ENCODE results near the gene ACE. TPM values are rescaled to one million over a fixed set of nuclear protein-coding genes. Genes with fewer than 3 reads are reported as not detected.

ACE gene
- total RNA-seq, 1 experiment from 2014 or later = 0.76 TPM

- ChIA-PET CTCF (no interaction called here), POLR2A (ENCODE audit: unreplicated experiment) (interaction anchor here (0.6 kb wide), 1 partner anchor 149 kb away, joined by 3 read pairs; no protein-coding TSS in a partner anchor)
- intact Hi-C loops (cut with micrococcal nuclease; ENCODE audit: unreplicated experiment) = no loop called here
- H3K9me2 ChIP-seq (ENCODE audit: insufficient read depth) = no peaks in the 10 kb centered on the region
- H3K4me3 ChIP-seq = no peak overlapping the region
- H3K27me3 ChIP-seq (ENCODE audit: insufficient read depth, low read depth) = no peaks in the 10 kb centered on the region
- no peak overlapping the region for H3K27ac ChIP-seq
- no peak overlapping the region for H2AFZ ChIP-seq
- 0 out of 2 replicates have a peak, but pooled peaks cover 15% of the 10 kb centered on the region for H3K36me3 ChIP-seq (ENCODE audit: low read depth)
- BruUV-seq (replicated peaks) = no TSS peak
- peaks cover 83% of the 10 kb centered on the region for H3F3A ChIP-seq (ENCODE audit: insufficient read depth, low read depth)
- H3K9me3 ChIP-seq (ENCODE audit: insufficient read depth, low read depth) = no peaks in the 10 kb centered on the region
- H3K4me2 ChIP-seq = no peak overlapping the region
- TF ChIP-seq CTCF (conservative IDR thresholded peaks at IDR 0.05) = no peak
- TF ChIP-seq EZH2 (IDR thresholded peaks at IDR 0.05; ENCODE audit: low read depth) = no peak
- peaks cover 11% of the 10 kb centered on the region for H3K4me1 ChIP-seq (replicated peaks; ENCODE audit: insufficient read depth)
- H3K79me2 ChIP-seq (ENCODE audit: low read depth) = no peaks in the 10 kb centered on the region
- DNase-seq = no peak
- H4K20me1 ChIP-seq (ENCODE audit: insufficient read depth) = peaks cover 27% of the 10 kb centered on the region
Measured at GRCh38 chr17:63431618-63431938, 45.3 kb upstream of the ACE start.

GRCh38 chr17:63431939-63432804 is 44.7 kb upstream of the ACE start:
- H3K36me3 ChIP-seq (ENCODE audit: low read depth) = 0 out of 2 replicates have a peak, but pooled peaks cover 10% of the 10 kb centered on the region
- peaks cover 11% of the 10 kb centered on the region for H3K4me1 ChIP-seq (replicated peaks; ENCODE audit: insufficient read depth)
- no peak for DNase-seq
- ChIA-PET CTCF (interaction anchor here (1.1 kb wide), 1 partner anchor 46 kb away, joined by 3 read pairs; no protein-coding TSS in a partner anchor), POLR2A (ENCODE audit: unreplicated experiment) (interaction anchor here (0.6 kb wide), 1 partner anchor 148 kb away, joined by 3 read pairs; no protein-coding TSS in a partner anchor)
- H3K9me3 ChIP-seq (ENCODE audit: insufficient read depth, low read depth) = no peaks in the 10 kb centered on the region
- H3F3A ChIP-seq (ENCODE audit: insufficient read depth, low read depth) = peaks cover 83% of the 10 kb centered on the region
- TSS peak; percentile 16 for BruUV-seq (replicated peaks)
- no peak overlapping the region for H3K4me2 ChIP-seq
- no peaks in the 10 kb centered on the region for H3K9me2 ChIP-seq (ENCODE audit: insufficient read depth)
- H2AFZ ChIP-seq = no peak overlapping the region
- H3K27me3 ChIP-seq (ENCODE audit: insufficient read depth, low read depth) = no peaks in the 10 kb centered on the region
- no peaks in the 10 kb centered on the region for H3K79me2 ChIP-seq (ENCODE audit: low read depth)
- intact Hi-C loops (cut with micrococcal nuclease; ENCODE audit: unreplicated experiment) = loop anchor here (2.0 kb wide), 1 partner anchor 15 kb away; the partner anchor contains the start of gene CYB561
- TF ChIP-seq EZH2 (IDR thresholded peaks at IDR 0.05; ENCODE audit: low read depth) (no peak), CTCF (conservative IDR thresholded peaks at IDR 0.05) (no peak)
- 0 out of 2 replicates have a peak overlapping the region, but pooled peaks have one; percentile 37 for H3K27ac ChIP-seq
- peaks cover 23% of the 10 kb centered on the region for H4K20me1 ChIP-seq (ENCODE audit: insufficient read depth)
- no peak overlapping the region for H3K4me3 ChIP-seq

- peaks cover 71% of the 10 kb centered on the region for H3F3A ChIP-seq (ENCODE audit: insufficient read depth, low read depth)
- ChIA-PET POLR2A (ENCODE audit: unreplicated experiment) (no interaction called here), CTCF (interaction anchor here (1.5 kb wide), 1 partner anchor 8 kb away, joined by 8 read pairs; no protein-coding TSS in a partner anchor)
- no peak overlapping the region for H3K4me3 ChIP-seq
- H3K9me3 ChIP-seq (ENCODE audit: insufficient read depth, low read depth) = no peaks in the 10 kb centered on the region
- H3K4me1 ChIP-seq (replicated peaks; ENCODE audit: insufficient read depth) = peaks cover 11% of the 10 kb centered on the region
- H3K79me2 ChIP-seq (ENCODE audit: low read depth) = no peaks in the 10 kb centered on the region
- H3K9me2 ChIP-seq (ENCODE audit: insufficient read depth) = no peaks in the 10 kb centered on the region
- no peak overlapping the region for H2AFZ ChIP-seq
- H4K20me1 ChIP-seq (ENCODE audit: insufficient read depth) = peaks cover 10% of the 10 kb centered on the region
- H3K27me3 ChIP-seq (ENCODE audit: insufficient read depth, low read depth) = no peaks in the 10 kb centered on the region
- 0 out of 2 replicates have a peak overlapping the region, but pooled peaks have one; percentile 37 for H3K27ac ChIP-seq
- DNase-seq = peak in 1 of 2 experiments; percentile 51
- intact Hi-C loops (cut with micrococcal nuclease; ENCODE audit: unreplicated experiment) = loop anchor here (2.0 kb wide), 2 partner anchors 13 to 45 kb away; partner anchors contain the start of gene CYB561
- no peak for TF ChIP-seq EZH2 (IDR thresholded peaks at IDR 0.05; ENCODE audit: low read depth)
- TF ChIP-seq CTCF (conservative IDR thresholded peaks at IDR 0.05) = no peak
- H3K4me2 ChIP-seq = no peak overlapping the region
- 0 out of 2 replicates have a peak, but pooled peaks cover 7% of the 10 kb centered on the region for H3K36me3 ChIP-seq (ENCODE audit: low read depth)
- BruUV-seq (replicated peaks) = no TSS peak
Measured at GRCh38 chr17:63433746-63434591, 42.9 kb upstream of the ACE start.
